Hematopoietic multipotent progenitor cell treated with erythropoietin and hydrocortisone succinate and interleukin-3 and kit ligand, for 17 days (in vitro differentiated cells): ENCODE data around the gene PIK3CB.
A peak's percentile ranks its signal among the peaks of the same experiment; 100 is the strongest.
"Not testable (repeated sequence)": the region's sequence is repeated elsewhere in the genome, so short reads cannot be mapped to it uniquely, and the experiment has no call there.

Experiments used
- DNase-seq: peaks from one replicate; pipeline ENCODE4 v3.0.0-alpha.2; 2015; ENCODE audit warnings: low spot score

Gene PIK3CB

DNA sequence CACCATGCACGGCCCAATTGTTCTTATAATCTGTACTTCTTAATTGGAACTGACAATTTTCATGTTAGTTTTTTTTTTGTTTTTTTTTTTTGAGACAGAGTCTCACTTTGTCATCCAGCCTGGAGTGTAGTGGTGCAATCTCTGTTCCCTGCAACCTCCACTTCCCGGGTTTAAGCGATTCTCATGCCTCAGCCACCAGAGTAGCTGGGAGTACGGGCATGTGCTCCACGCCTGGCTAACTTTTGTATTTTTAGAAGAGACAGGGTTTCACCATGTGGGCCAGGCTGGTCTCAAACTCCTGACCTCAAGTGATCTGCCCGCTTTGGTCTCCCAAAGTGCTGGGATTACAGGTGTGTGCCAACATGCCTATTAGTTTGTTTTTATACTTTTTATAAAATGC lies 153.8 kb downstream of the PIK3CB start:
- not testable (repeated sequence) for DNase-seq

DNA sequence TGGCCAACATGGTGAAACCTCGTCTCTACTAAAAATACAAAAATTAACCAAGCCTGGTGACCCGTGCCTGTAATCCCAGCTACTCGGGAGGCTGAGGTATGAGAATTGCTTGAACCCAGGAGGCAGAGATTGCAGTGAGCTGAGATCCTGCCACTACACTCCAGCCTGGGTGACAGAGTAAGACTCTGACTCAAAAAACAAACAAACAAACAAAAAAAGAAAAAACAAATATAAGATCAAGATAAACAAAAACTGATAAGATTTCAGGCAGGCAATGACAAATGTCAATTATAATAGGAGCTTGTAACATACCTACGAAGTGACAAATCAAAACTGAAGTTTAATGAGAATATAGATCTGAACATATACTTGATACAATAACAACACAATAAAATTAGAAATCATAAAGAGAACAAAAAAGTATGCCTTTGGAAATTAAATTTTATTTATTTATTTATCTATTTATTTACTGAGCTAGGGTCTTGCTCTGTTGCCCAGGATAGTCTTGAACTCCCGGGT lies 155.8 kb downstream of the PIK3CB start:
- no peak for DNase-seq

DNA sequence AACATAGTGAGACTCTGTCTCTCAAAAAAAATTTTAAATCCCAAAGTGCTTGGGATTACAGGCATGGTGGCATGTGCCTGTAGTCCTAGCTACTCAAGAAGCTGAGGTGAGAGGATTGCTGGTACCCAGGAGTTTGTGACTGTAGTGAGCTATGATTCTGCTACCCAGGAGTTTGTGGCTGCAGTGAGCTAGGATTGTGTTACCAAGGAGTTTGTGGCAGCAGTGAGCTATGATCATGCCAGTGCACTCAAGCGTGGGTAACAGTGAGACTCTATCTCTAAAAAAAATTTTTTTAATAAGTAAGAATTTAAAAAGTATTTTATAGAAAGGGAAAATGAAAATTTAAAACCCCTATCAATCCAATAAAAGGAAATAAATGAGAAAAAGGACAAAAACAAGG lies 156.6 kb downstream of the PIK3CB start:
- no peak for DNase-seq

DNA sequence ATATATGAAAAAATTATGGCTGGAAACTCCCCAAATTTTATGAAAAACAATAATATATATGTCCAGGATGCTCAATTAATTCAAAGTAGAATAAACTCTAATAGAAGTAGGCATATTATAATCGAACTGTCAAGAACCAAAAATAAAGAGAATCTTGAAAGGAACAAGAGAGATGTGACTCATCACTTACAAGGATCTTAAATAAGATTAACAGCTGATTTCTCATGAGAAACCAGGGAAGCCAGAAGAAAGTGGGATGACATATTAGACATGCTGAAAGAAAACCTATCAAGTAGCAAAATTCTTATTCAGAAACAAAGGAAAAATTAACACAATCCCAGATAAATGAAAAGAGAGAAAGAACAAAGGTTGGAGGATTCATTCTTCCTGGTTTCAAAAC lies 159.3 kb downstream of the PIK3CB start:
- no peak for DNase-seq

DNA sequence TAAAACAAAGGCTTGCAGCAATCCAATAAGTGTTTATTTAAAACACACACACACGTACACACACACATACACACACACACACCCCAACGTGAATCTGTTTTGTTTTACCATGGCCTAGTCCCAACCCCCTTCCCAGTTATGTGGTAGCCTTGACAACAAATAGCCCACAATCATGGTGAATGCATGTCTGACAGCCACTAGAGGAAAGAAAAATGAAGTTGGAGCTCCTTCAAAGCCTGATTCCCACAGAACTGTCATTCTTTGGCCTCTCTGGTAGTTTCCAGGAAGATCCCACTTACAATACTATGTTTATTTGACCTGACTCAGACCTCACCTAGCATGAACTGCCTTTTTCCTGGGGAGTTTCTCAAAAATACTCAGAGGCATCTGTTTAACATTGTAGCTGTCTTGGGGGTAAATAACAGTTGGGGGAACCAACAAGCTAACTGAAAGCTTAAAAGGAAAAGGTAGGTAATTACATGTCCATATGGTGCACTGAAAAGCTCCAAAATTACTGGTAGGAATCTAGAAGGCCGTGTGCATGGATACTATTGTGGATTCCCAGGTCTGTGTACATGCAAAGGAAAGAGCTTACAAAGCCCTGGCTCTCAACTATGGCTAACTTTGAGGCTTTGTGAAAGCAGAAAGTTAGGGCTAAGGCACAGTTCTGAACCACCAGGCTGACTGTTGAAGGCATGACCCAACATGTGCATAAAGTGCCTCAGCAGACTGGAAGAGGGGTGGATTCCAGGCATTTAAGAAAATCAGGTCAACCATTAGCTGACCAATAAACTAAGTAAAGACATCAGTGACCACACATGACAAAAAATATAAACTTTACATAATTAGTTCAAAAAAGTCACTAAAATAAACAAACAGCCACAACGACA lies 160.8 kb downstream of the PIK3CB start:
- no peak for DNase-seq

DNA sequence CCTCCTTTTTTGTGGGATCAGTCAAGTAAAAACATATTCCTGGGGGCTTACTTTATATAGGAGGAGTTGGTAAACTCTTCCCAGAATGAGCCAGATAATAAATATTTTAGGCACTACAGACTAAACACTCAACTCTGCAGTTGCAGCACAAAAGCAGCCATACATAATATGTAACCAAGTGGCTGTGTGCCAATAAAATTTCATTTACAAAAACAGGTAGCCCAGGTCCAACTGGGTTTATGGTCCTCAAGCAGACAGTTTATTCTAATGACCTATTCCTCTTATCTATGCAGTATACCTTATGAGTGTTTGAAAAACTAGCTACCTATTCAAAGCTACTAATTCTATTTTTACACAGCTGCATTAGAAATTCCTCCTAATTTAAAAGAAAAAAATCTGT lies 164.3 kb downstream of the PIK3CB start:
- no peak for DNase-seq

DNA sequence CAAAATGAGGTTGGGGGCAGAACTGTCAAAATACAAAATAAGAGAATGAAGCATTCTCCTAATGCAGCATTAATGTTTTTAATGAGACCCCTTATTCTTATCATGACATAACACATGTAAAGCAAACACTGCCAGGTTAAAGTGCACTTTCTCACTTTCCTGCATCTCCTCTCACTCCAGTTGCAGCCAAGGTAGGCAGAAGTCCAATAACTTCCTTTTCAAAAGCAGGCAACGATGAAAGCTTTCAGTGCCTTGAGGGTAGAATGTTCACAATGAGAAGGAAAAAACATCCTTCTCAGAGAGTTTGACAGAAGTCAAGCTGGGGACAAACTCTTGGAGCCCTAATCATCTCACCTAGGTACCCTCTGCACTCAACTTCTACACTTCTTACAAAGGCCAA lies 166.6 kb downstream of the PIK3CB start:
- no peak for DNase-seq

DNA sequence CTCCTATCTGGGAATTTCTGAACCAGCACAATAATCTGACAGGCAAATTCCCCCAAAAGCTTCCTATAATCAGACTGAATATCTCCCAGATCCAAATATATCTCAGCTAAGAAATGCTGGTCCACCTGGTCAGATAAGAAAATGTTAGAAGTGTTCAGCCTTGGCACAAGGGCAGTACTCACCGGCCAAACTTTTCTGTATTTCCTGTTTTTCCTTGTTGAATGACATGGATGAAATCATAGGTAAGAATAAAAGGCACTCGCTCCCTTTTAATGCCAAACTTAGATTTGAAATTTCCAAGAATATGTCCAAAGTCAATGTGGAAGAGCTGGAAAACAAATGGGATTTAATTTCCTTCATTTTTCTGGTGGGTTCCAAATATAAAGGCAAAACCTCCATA lies 177.2 kb downstream of the PIK3CB start:
- no peak for DNase-seq

DNA sequence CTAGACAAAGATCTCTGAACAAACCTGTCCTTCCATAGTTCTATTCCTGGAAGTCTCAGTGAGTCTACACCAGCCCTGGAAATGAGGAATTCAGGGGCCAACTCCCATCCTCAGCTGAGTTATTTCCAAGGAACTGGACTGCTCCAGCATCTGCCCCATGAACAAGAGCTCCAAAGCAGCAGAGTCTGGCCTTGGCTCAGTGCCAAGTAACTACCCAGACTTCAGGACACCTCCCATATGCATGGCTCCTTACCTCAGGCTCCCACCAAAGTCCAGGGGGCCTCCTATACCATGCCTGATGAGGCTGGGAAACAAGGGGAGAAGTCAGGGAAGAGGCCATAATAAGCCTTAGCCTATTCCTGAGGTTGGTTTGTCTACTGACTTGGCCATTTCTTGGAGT lies 181.2 kb downstream of the PIK3CB start:
- peak; percentile 43 for DNase-seq

DNA sequence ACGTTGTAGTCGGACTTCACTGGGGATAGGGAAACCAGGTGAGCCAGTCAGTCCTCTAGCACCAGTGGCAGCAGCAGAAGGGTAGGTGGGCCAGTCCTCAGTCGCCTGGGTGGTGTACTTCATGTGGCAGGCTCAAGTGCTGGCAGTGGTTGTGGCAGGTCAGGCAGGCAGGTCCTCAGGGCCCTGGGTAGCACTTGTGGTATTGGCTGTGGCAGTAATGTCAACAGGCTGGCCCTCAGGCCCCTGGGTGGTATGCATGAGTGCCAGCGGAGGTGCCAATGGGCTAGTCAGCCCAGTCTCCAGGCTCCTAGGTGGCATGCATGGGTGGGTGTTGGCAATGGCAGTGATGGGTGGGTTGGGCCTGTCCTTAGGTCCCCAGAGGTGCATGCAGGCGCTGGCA lies 185.6 kb downstream of the PIK3CB start:
- no peak for DNase-seq

DNA sequence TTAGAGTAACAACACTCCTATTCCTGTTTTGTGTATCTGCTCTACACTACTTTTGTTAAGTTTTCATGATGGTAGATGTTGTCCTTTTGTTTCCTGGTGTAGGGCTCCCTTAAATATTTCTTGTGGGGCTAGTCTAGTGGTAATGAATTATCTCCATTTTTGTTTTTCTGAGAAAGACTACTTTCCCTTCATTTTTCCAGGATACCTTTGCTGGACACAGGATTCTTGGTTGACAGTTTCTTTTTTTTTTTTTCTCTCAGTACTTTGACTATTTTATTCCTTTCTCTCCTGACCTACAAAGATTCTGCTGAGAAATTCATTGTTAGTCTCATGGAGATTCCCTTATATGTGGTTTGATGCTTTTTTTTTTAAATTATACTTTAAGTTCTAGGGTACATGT lies 188.2 kb downstream of the PIK3CB start:
- no peak for DNase-seq

DNA sequence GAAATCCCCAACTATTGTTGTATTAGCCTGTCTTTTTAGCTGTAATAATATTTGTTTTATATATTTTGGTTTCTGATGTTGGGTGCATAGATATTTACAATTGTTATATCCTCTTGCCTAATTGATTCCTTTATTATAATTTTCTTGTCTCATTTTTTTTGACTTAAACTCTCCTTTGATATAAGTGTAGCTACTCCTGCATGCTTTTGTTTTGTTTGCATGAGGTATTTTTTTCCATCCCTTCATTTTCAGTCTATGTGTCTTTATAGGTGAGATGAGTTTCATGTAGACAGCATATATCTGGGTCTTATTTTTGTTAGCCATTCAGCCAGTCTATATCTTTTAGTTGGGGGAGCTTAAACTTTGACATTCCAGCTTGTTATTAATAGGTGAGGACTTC lies 188.7 kb downstream of the PIK3CB start:
- DNase-seq: no peak

DNA sequence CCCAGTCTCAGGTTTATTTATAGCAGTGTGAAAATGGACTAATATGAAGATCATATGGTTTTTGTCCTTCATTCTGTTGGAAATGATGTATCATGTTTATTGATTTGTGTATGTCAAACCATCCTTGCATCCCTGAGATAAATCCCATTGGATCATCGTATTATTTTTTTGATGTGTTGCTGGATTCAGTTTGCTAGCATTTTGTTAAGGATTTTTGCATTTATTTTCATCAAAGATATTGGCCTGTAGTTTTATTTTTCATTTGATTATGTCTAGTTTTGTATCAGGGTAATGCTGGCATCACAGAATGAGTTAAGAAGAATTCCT lies 191.8 kb downstream of the PIK3CB start:
- no peak for DNase-seq

DNA sequence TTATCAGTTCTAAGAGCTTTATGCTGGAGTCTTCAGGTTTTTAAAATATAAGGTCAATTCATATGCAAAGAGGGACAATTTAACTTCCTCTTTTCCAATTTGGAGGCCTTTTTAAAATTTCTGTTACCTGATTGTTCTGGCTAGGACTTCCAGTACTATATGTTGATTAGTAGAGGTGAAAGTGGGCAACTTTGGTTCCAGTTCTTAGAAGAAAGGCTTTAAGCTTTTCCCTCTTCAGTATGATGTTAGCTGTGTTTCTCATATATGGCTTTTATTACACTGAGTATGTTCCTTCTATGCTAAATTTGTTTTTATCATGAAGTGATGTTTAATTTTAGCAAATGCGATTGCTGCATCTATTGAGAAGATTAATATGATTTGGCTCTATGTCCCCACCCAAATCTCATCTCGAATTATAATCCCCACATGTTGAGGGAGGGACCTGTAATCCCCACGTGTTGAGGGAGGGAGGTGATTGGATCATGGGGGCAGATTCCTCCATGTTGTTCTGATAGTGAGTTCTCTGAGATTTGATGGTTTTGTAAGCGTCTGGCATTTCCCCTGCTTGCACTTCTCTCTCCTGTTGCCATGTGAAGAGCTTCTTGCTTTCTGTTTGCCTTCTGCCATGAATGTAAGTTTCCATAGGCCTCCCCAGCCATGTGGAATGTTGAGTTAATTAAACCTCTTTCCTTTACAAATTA lies 192.4 kb downstream of the PIK3CB start:
- no peak for DNase-seq

DNA sequence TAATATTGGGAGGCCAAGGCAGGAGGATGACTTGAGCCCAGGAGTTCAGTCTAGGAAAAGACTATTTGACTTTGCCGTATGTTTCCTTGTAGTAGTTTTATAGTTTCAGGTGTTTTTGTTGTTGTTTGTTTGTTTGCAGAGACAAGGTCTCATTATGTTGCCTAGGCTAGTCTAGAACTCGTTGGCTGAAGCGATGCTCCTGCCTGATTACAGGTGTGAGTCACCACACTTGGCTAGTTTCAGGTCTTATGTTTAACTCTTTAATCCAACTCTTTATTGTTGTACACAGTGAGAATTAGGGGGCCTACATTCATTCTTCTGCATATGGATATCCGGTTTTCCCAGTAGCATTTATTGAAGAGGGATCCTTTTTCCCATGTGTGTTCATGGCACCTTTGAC lies 194.2 kb downstream of the PIK3CB start:
- no peak for DNase-seq

DNA sequence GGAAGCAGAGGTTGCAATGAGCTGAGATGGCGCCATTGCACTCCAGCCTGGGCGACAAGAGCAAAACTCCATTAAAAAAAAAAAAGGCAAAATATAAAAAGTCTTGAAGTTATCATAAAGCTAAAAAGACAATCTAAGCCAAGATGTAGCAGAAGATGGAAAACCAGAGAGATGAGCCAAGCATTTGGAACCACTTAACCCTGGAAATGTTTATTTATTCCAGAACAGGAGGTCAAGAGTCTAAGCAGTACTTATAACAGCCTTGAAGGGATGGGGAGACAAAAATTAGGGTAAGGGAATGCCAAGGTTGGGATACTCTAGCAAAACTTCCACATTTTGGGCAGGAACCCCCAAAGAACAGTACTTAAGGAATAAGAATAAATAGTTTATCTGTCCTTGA lies 196.1 kb downstream of the PIK3CB start:
- DNase-seq: no peak

DNA sequence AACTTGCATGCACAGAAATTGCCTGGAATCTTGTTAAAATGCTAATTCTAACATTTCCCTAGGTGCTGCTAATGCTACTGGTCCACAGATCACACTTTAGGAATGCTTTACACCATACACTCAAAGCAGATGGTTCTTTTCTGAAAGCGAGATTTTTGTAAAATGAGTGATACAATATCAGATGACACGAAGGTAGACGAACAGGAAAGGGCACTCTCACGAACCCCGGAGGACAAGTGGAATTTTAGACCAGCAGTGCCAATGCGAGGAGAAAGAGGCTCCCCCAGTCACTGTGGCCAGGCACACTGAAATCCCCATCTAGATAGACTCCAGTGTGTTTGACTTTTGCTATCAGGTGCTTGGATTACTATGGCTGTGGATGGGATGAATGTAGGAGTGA lies 205.2 kb downstream of the PIK3CB start:
- no peak for DNase-seq

DNA sequence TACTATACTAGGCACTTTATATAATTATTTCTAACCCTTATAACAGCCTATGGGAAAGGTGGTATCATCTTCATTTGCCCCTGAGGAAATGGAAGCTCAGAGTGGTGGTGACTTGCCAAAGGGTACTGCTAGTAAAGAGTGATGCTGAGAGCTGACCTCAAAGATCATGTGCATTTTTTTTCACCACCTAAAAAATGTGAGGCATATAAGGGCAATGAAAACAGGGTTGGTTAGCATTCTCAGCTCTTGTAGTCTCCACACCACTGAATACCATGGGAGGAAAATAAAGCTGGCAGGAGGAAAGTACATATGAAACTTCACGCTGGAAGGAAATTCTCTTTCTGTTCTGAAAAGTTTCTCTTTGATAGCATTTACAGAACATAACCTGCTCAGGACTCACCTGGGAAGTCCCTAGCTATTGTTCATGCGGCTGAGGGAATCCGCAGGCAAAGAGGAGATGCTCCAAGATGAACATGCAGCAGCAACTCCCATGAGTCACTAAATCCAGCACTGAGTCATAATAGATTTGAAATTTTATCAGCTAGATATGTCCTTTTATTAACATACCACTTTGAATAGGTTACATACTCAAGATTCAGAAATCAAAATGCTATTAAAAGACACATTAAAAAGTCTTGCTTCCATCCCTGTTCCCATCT lies 208.9 kb downstream of the PIK3CB start:
- DNase-seq: no peak

DNA sequence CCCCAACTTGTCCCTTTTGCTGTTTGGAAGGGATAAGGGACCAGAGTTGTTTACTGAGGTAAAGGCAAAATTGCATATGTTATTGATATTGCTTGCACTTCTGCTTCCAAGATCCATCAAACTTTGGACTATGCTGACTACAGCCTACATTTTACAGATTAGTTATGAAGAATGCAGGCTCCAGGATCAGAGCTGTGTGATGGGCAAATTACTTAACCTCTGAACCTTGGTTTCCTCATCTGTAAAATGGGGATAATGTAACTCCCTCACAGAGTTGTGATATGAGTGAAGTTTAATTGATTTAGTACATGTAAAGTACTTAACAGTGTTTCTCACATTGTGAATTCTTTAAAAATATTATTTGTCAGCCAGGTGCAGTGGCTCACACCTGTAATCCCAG lies 210.2 kb downstream of the PIK3CB start:
- no peak for DNase-seq

DNA sequence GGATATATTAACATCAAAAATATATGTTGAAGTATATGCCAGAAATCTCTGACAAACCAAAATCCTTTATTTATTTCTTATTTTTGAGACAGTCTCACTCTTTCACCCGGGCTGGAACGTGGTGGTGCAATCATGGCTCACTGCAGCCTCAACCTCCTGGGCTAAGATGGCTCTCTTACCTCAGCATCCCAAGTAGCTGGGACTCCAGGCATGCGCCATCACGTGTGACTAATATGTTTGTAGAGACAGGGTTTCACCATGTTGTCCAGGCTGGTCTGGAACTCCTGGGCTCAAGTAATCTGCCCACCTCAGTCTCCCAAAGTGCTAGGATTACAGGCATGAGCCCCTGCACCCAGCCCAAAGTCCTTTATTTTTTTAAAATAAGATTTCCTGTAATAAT lies 214.3 kb downstream of the PIK3CB start:
- DNase-seq: no peak

DNA sequence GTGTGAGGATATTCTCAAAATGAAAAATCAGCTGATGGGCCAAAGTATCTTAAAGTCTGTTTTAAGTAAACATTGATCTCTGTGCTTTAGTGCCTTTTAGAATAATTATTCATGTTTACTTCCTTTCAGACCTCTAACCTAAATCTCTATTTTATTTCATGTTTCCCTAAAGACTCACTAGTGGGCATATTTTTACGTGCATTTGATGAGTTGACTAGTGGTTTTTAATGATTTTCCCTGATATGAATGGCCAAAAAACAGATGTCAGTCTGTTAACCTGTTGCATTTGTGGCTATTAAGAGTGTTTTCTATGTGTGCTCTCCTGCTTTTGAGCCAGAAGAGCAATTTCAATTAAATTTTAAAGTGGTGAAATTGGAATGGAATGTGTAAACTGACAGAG lies 219.3 kb downstream of the PIK3CB start:
- no peak for DNase-seq

DNA sequence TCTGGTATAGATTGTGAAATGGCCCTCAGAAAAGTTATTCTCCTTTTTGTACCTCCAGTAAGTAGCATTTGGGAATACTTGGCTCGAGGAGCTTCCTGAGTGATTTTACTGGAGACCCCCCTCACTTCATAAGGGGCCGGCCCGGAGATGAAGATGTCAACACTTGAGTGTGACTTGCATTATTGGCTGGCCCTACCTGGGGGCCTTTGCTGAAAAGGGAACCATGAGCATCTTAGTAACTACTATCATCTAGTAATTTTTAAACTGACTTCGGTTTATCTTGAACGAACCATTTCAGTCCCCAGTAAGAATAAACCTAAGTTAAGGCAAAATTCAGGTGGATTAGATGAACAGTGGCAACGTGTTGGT lies 224.8 kb downstream of the PIK3CB start:
- DNase-seq: no peak
